H9 (cell line): ENCODE results near the gene ZNF84. TPM values are rescaled to one million over a fixed set of nuclear protein-coding genes. Genes with fewer than 3 reads are reported as not detected.

ENCODE experiments used
- DNase-seq: peaks from one replicate; pipeline ENCODE4 v3.0.0-alpha.2; 2017
- H2AFZ ChIP-seq: one replicate; pipeline ENCODE4 v1.6.1; 2013; ENCODE audit warnings: mild to moderate bottlenecking, low read length, control low read depth, moderate library complexity
- H2AK5ac ChIP-seq: 2 replicates; pipeline ENCODE4 v1.6.1; 2013; ENCODE audit warnings: low read length, control low read depth, mixed read lengths; ENCODE audit not compliant: insufficient read length
- H2BK120ac ChIP-seq: one replicate; pipeline ENCODE4 v1.6.1; 2013; ENCODE audit warnings: low read depth, mild to moderate bottlenecking, low read length, control low read depth, inconsistent platforms; ENCODE audit not compliant: poor library complexity, severe bottlenecking
- H2BK12ac ChIP-seq: 2 replicates; pipeline ENCODE4 v1.6.1; 2013; ENCODE audit warnings: low read length, control low read depth, mixed read lengths, low read depth; ENCODE audit not compliant: insufficient read length
- H2BK15ac ChIP-seq: 2 replicates; pipeline ENCODE4 v1.6.1; 2013; ENCODE audit warnings: low read depth, low read length, control low read depth
- H2BK20ac ChIP-seq: one replicate; pipeline ENCODE4 v1.6.1; 2013; ENCODE audit warnings: low read depth, mild to moderate bottlenecking, low read length, control low read depth, inconsistent platforms; ENCODE audit not compliant: poor library complexity, severe bottlenecking
- H2BK5ac ChIP-seq: 2 replicates; pipeline ENCODE4 v1.6.1; 2013; ENCODE audit warnings: low read length, control low read depth, mixed read lengths; ENCODE audit not compliant: insufficient read length
- H3K14ac ChIP-seq: 2 replicates; pipeline ENCODE4 v1.6.1; 2013; ENCODE audit warnings: low read length, control low read depth; ENCODE audit not compliant: insufficient read depth
- H3K18ac ChIP-seq: 2 replicates; pipeline ENCODE4 v1.6.1; 2013; ENCODE audit warnings: low read depth, mild to moderate bottlenecking, mixed read lengths, low read length, control low read depth; ENCODE audit not compliant: insufficient read length
- H3K23ac ChIP-seq: 2 replicates; pipeline ENCODE4 v1.6.1; 2013; ENCODE audit warnings: low read length, control low read depth, mixed read lengths, low read depth; ENCODE audit not compliant: insufficient read length
- H3K23me2 ChIP-seq: 2 replicates; pipeline ENCODE4 v1.6.1; 2013; ENCODE audit warnings: low read depth, mild to moderate bottlenecking, mixed read lengths, low read length, control low read depth; ENCODE audit not compliant: insufficient read length, poor library complexity, severe bottlenecking
- H3K27ac ChIP-seq: 2 replicates; pipeline ENCODE4 v1.5.1; 2013; ENCODE audit warnings: low read length, control low read depth, mixed read lengths, low read depth; ENCODE audit not compliant: insufficient read length
- H3K27me3 ChIP-seq: 2 replicates; pipeline ENCODE4 v1.6.1; 2013; ENCODE audit warnings: low read length, control low read depth, inconsistent platforms; ENCODE audit not compliant: insufficient read depth
- H3K4ac ChIP-seq: 2 replicates; pipeline ENCODE4 v1.6.1; 2013; ENCODE audit warnings: low read depth, mild to moderate bottlenecking, control low read depth, inconsistent platforms, low read length, moderate library complexity
- H3K4me1 ChIP-seq: 2 replicates; pipeline ENCODE4 v1.6.1; 2013; ENCODE audit warnings: low read length, control low read depth, inconsistent platforms; ENCODE audit not compliant: insufficient read depth
- H3K4me2 ChIP-seq: 2 replicates; pipeline ENCODE4 v1.6.1; 2013; ENCODE audit warnings: low read length, control low read depth, mixed read lengths; ENCODE audit not compliant: insufficient read length, insufficient read depth
- H3K56ac ChIP-seq: 2 replicates; pipeline ENCODE4 v1.6.1; 2013; ENCODE audit warnings: low read depth, mild to moderate bottlenecking, mixed read lengths, low read length, control low read depth; ENCODE audit not compliant: insufficient read length
- H3K79me1 ChIP-seq: 2 replicates; pipeline ENCODE4 v1.6.1; 2013; ENCODE audit warnings: low read depth, mild to moderate bottlenecking, moderate library complexity, low read length, control low read depth, inconsistent platforms; ENCODE audit not compliant: insufficient read depth, poor library complexity, severe bottlenecking
- H3K79me2 ChIP-seq: 2 replicates; pipeline ENCODE4 v1.6.1; 2013; ENCODE audit warnings: low read length, control low read depth, inconsistent platforms; ENCODE audit not compliant: insufficient read depth
- H3K9ac ChIP-seq: 2 replicates; pipeline ENCODE4 v1.6.1; 2013; ENCODE audit warnings: low read length, control low read depth, mixed read lengths; ENCODE audit not compliant: insufficient read length; ENCODE audit errors: extremely low read depth
- H3K9me3 ChIP-seq: one replicate; pipeline ENCODE4 v1.6.1; 2013; ENCODE audit warnings: low read depth, low read length, inconsistent platforms; ENCODE audit not compliant: control insufficient read depth
- H3T11ph ChIP-seq: one replicate; pipeline ENCODE4 v1.6.1; 2013; ENCODE audit warnings: mild to moderate bottlenecking, low read length, control low read depth, inconsistent platforms
- H4K20me1 ChIP-seq: one replicate; pipeline ENCODE4 v1.6.1; 2013; ENCODE audit not compliant: control insufficient read depth, insufficient read length, insufficient read depth
- H4K5ac ChIP-seq: 2 replicates; pipeline ENCODE4 v1.6.1; 2013; ENCODE audit warnings: low read depth, mild to moderate bottlenecking, mixed read lengths, low read length, control low read depth; ENCODE audit not compliant: insufficient read length
- H4K8ac ChIP-seq: replicated peaks from 2 replicates; pipeline ENCODE4 v1.6.1; 2013; ENCODE audit warnings: low read length, control low read depth, mixed read lengths, low read depth; ENCODE audit not compliant: insufficient read length
- H4K91ac ChIP-seq: 2 replicates; pipeline ENCODE4 v1.6.1; 2013; ENCODE audit warnings: low read depth, mild to moderate bottlenecking, moderate library complexity, mixed read lengths, low read length, control low read depth; ENCODE audit not compliant: insufficient read length
- H3K27ac Mint-ChIP-seq, 3 experiments: 2 replicates in 2 of 3; 3 replicates in 1 of 3; pipeline ENCODE4 v1.8.0; 2020 to 2021; ENCODE audit warnings: mixed read lengths in 3 of 3, mild to moderate bottlenecking in 1 of 3, moderate library complexity in 1 of 3
- H3K27me3 Mint-ChIP-seq: 2 replicates; pipeline ENCODE4 v1.8.0; 2021; ENCODE audit warnings: low read depth, mild to moderate bottlenecking, moderate library complexity, mixed read lengths
- H3K36me3 Mint-ChIP-seq, 3 experiments: 2 replicates in 2 of 3; 3 replicates in 1 of 3; pipeline ENCODE4 v1.8.0; 2020 to 2021; ENCODE audit warnings: low read depth in 3 of 3, mixed read lengths in 3 of 3; ENCODE audit not compliant: insufficient read depth in 1 of 3
- H3K4me1 Mint-ChIP-seq, 2 experiments: 2 replicates each; pipeline ENCODE4 v1.8.0; 2020; ENCODE audit warnings: mixed read lengths in 2 of 2
- H3K4me3 Mint-ChIP-seq, 2 experiments: 2 replicates in 1 of 2; 3 replicates in 1 of 2; pipeline ENCODE4 v1.8.0; 2020 to 2021; ENCODE audit warnings: mild to moderate bottlenecking in 2 of 2, mixed read lengths in 2 of 2, moderate library complexity in 1 of 2
- H3K9me3 Mint-ChIP-seq, 2 experiments: 2 replicates in 1 of 2; 3 replicates in 1 of 2; pipeline ENCODE4 v1.8.0; 2020; ENCODE audit warnings: mild to moderate bottlenecking in 2 of 2, mixed read lengths in 2 of 2, moderate library complexity in 1 of 2
- CTCF ChIP-seq: fragments of 200-600 bp; sonication (generic); conservative IDR thresholded peaks from 3 replicates; pipeline ENCODE4 v1.8.0; 2021; ENCODE audit warnings: antibody characterized with exemption, mild to moderate bottlenecking
- WGBS: extraction: QIAGEN DNeasy Blood & Tissue Kit; methylation state at CpG from one replicate; pipeline ENCODE4 v1.1.7; 2013; ENCODE audit warnings: missing lambda C conversion rate, low lambda C conversion rate, mixed read lengths; ENCODE audit not compliant: insufficient read length; ENCODE audit errors: extremely low coverage; 5-methylcytosine and 5-hydroxymethylcytosine counted together
- total RNA-seq: library from RNA; stranded (reverse); gene quantifications from 2 replicates; pipeline ENCODE4 v1.2.1, GENCODE V29; 2021

The ZNF84 gene
- total RNA-seq, 1 experiment from 2014 or later = 45.1 TPM

- H3K4ac ChIP-seq = no peak overlapping the region
- no peak for DNase-seq
- no peak overlapping the region for H2BK20ac ChIP-seq
- H3K79me2 ChIP-seq = no peaks in the 10 kb centered on the region
- no peak overlapping the region for H3K18ac ChIP-seq
- no peak overlapping the region for H2BK5ac ChIP-seq
- peaks cover 6% of the 10 kb centered on the region; the same call in 1 of the 2 replicates for H3K27me3 Mint-ChIP-seq
- H2BK12ac ChIP-seq = no peak overlapping the region
- no peak overlapping the region for H3K14ac ChIP-seq
- H3K4me1 ChIP-seq = no peaks in the 10 kb centered on the region
- H3K9ac ChIP-seq = no peak overlapping the region
- H3T11ph ChIP-seq = no peak overlapping the region
- H3K9me3 Mint-ChIP-seq = peaks cover 95 to 98% of the 10 kb centered on the region in 2 experiments
- H3K4me3 Mint-ChIP-seq = no peak overlapping the region
- no CpG with 5 or more reads among the region's 3 CpGs for WGBS
- H2BK15ac ChIP-seq = no peak overlapping the region
- H3K23me2 ChIP-seq = no peaks in the 10 kb centered on the region
- no peak overlapping the region for H4K5ac ChIP-seq
- no peak overlapping the region for H4K91ac ChIP-seq
- H3K4me2 ChIP-seq = no peak overlapping the region
- no peaks in the 10 kb centered on the region for H4K20me1 ChIP-seq
- no peak overlapping the region for H2BK120ac ChIP-seq
- no peaks in the 10 kb centered on the region for H3K4me1 Mint-ChIP-seq
- peaks cover 91 to 100% (median 99%) of the 10 kb centered on the region in 3 experiments for H3K36me3 Mint-ChIP-seq
- H2AFZ ChIP-seq = no peak overlapping the region
- H3K79me1 ChIP-seq = no peaks in the 10 kb centered on the region
- H3K27me3 ChIP-seq = no peaks in the 10 kb centered on the region
- no peak overlapping the region for H4K8ac ChIP-seq
- peaks cover 82% of the 10 kb centered on the region for H3K9me3 ChIP-seq
- no peak overlapping the region for H3K23ac ChIP-seq
- TF ChIP-seq CTCF = no peak
- H3K27ac ChIP-seq = no peak overlapping the region
- no peak overlapping the region for H2AK5ac ChIP-seq
- H3K56ac ChIP-seq = no peak overlapping the region
- H3K27ac Mint-ChIP-seq = no peak overlapping the region
Observed at GRCh38 chr12:133105620-133106019, 68.3 kb downstream of the ZNF84 start.
